ENCODE data around the gene ANXA1. TPM values are rescaled to one million over a fixed set of nuclear protein-coding genes. Genes with fewer than 3 reads are reported as not detected.

The ANXA1 gene
- total RNA-seq, 2 experiments from 2014 or later: 33.5 to 36.5 TPM

- peaks cover 79% of the 10 kb centered on the region for H3K4me1 Mint-ChIP-seq (ENCODE audit: low read depth)
- no peak for ATAC-seq
- POLR2A ChIA-PET: interaction anchor here (0.7 to 1.6 kb wide), 3 partner anchors 17 to 1872 kb away, joined by 3 to 5 read pairs (median 4); no protein-coding TSS in a partner anchor
- no peaks in the 10 kb centered on the region for H3K27me3 Mint-ChIP-seq
- no peak for TF ChIP-seq CTCF (IDR thresholded peaks at IDR 0.05)
- intact Hi-C loops (cut with micrococcal nuclease): no loop called here
- H3K27ac Mint-ChIP-seq: peak overlapping the region; percentile 93
- H3K4me3 Mint-ChIP-seq: peak overlapping the region; percentile 71
- CTCF ChIA-PET: interaction anchor here (1.0 to 3.0 kb wide), 7 partner anchors 17 to 45 kb away, joined by 3 to 11 read pairs (median 7); no protein-coding TSS in a partner anchor
- no peaks in the 10 kb centered on the region for H3K9me3 Mint-ChIP-seq
- no peak for DNase-seq
- peaks cover 6% of the 10 kb centered on the region for H3K36me3 Mint-ChIP-seq (ENCODE audit: low read depth)
These were observed 829 bp downstream of the ANXA1 start for GRCh38 chr9:73152543-73152844.

- DNase-seq: peak; percentile 33
- TF ChIP-seq CTCF (IDR thresholded peaks at IDR 0.05): no peak
- intact Hi-C loops (cut with micrococcal nuclease): no loop called here
- ChIA-PET CTCF (interaction anchor here (1.0 to 3.0 kb wide), 8 partner anchors 14 to 45 kb away, joined by 3 to 11 read pairs (median 5); no protein-coding TSS in a partner anchor), POLR2A (interaction anchor here (0.7 to 1.6 kb wide), 3 partner anchors 18 to 1872 kb away, joined by 3 to 5 read pairs (median 4); no protein-coding TSS in a partner anchor)
- H3K4me1 Mint-ChIP-seq (ENCODE audit: low read depth): peaks cover 83% of the 10 kb centered on the region
- H3K27me3 Mint-ChIP-seq: no peaks in the 10 kb centered on the region
- H3K9me3 Mint-ChIP-seq: no peaks in the 10 kb centered on the region
- peak overlapping the region; percentile 93 for H3K27ac Mint-ChIP-seq
- H3K36me3 Mint-ChIP-seq (ENCODE audit: low read depth): peaks cover 9% of the 10 kb centered on the region
- ATAC-seq: peak; percentile 59
- H3K4me3 Mint-ChIP-seq: peak overlapping the region; percentile 71
These were observed 1.3 kb downstream of the ANXA1 start for GRCh38 chr9:73152953-73153352.

GRCh38 chr9:73153793-73154227, 2.1 kb downstream of the ANXA1 start:
- Mint-ChIP-seq H3K27ac (peak overlapping the region; percentile 93), H3K36me3 (ENCODE audit: low read depth) (peaks cover 16% of the 10 kb centered on the region), H3K9me3 (no peaks in the 10 kb centered on the region), H3K27me3 (no peaks in the 10 kb centered on the region), H3K4me3 (peak overlapping the region; percentile 71), H3K4me1 (ENCODE audit: low read depth) (peaks cover 82% of the 10 kb centered on the region)
- POLR2A ChIA-PET: no interaction called here
- ATAC-seq (no peak), DNase-seq (no peak)
- TF ChIP-seq CTCF (IDR thresholded peaks at IDR 0.05): no peak
- CTCF ChIA-PET: interaction anchor here (1.1 to 1.7 kb wide), 2 partner anchors 15 to 18 kb away, joined by 3 to 7 read pairs; no protein-coding TSS in a partner anchor
- intact Hi-C loops (cut with micrococcal nuclease): loop anchor here (1.0 kb wide), 1 partner anchor 38 kb away; no protein-coding TSS in a partner anchor

GRCh38 chr9:73154271-73154670, 2.6 kb downstream of the ANXA1 start:
- DNase-seq (no peak), ATAC-seq (no peak)
- Mint-ChIP-seq H3K4me1 (ENCODE audit: low read depth) (peaks cover 82% of the 10 kb centered on the region), H3K4me3 (peak overlapping the region; percentile 71), H3K27ac (peak overlapping the region; percentile 93), H3K27me3 (no peaks in the 10 kb centered on the region), H3K36me3 (ENCODE audit: low read depth) (peaks cover 20% of the 10 kb centered on the region), H3K9me3 (no peaks in the 10 kb centered on the region)
- intact Hi-C loops (cut with micrococcal nuclease): loop anchor here (1.0 kb wide), 1 partner anchor 38 kb away; no protein-coding TSS in a partner anchor
- CTCF ChIA-PET: interaction anchor here (1.4 to 2.1 kb wide), 4 partner anchors 19 to 47 kb away, joined by 4 to 10 read pairs (median 6); no protein-coding TSS in a partner anchor
- TF ChIP-seq CTCF (IDR thresholded peaks at IDR 0.05): no peak
- POLR2A ChIA-PET: interaction anchor here (1.0 to 1.1 kb wide), 3 partner anchors 9 to 34 kb away, joined by 3 to 4 read pairs (median 3); no protein-coding TSS in a partner anchor

- TF ChIP-seq CTCF (IDR thresholded peaks at IDR 0.05): no peak
- Mint-ChIP-seq H3K4me3 (peak overlapping the region; percentile 71), H3K27me3 (no peaks in the 10 kb centered on the region), H3K27ac (peak overlapping the region; percentile 93), H3K36me3 (ENCODE audit: low read depth) (peaks cover 22% of the 10 kb centered on the region), H3K4me1 (ENCODE audit: low read depth) (peaks cover 79% of the 10 kb centered on the region), H3K9me3 (no peaks in the 10 kb centered on the region)
- DNase-seq (peak; percentile 27), ATAC-seq (peak; percentile 61)
- intact Hi-C loops (cut with micrococcal nuclease): loop anchor here (1.0 kb wide), 1 partner anchor 38 kb away; no protein-coding TSS in a partner anchor
- POLR2A ChIA-PET: interaction anchor here (1.0 to 1.1 kb wide), 3 partner anchors 8 to 35 kb away, joined by 3 to 4 read pairs (median 3); no protein-coding TSS in a partner anchor
- CTCF ChIA-PET: interaction anchor here (0.8 to 2.1 kb wide), 8 partner anchors 19 to 47 kb away, joined by 3 to 10 read pairs (median 4); no protein-coding TSS in a partner anchor
These were observed 3.1 kb downstream of the ANXA1 start for GRCh38 chr9:73154722-73155121.
